Spleen (tissue), 11 donors: Measurements from ENCODE around the gene FSCN2. TPM values are rescaled to one million over a fixed set of nuclear protein-coding genes. Genes with fewer than 3 reads are reported as not detected.

Experiments
- DNase-seq: peaks from one replicate; pipeline ENCODE4 v3.0.0-alpha.2; 2020
- H3K27ac ChIP-seq, 8 donors: fragments of 200-600 bp; sonication (generic) in 7 of 8; 1 replicate in 4 of 8; 2 replicates in 4 of 8; pipeline versions ENCODE4 v1.5.0 to v1.8.0; 2016 to 2021; ENCODE audit warnings: inconsistent platforms in 4 of 8, mild to moderate bottlenecking in 4 of 8, moderate library complexity in 1 of 8
- H3K27me3 ChIP-seq, 7 donors: fragments of 200-600 bp; sonication (generic) in 6 of 7; replicated peaks in 1 of 7; 1 replicate in 4 of 7; 2 replicates in 3 of 7; pipeline versions ENCODE4 v1.5.0 to v1.8.0; 2016 to 2021; ENCODE audit warnings: inconsistent platforms in 3 of 7, mild to moderate bottlenecking in 1 of 7
- H3K36me3 ChIP-seq, 6 donors: fragments of 200-600 bp; sonication (generic) in 5 of 6; 1 replicate in 4 of 6; 2 replicates in 2 of 6; pipeline versions ENCODE4 v1.5.0 to v1.8.0; 2016 to 2021; ENCODE audit warnings: inconsistent platforms in 2 of 6
- H3K4me1 ChIP-seq, 6 donors: fragments of 200-600 bp; sonication (generic) in 5 of 6; 1 replicate in 3 of 6; 2 replicates in 3 of 6; pipeline versions ENCODE4 v1.5.0 to v1.8.0; 2016 to 2021; ENCODE audit warnings: inconsistent platforms in 3 of 6
- H3K4me3 ChIP-seq, 8 donors: fragments of 200-600 bp; sonication (generic) in 7 of 8; 1 replicate in 4 of 8; 2 replicates in 4 of 8; pipeline versions ENCODE4 v1.5.0 to v1.8.0; 2016 to 2021; ENCODE audit warnings: inconsistent platforms in 4 of 8, mild to moderate bottlenecking in 4 of 8, moderate library complexity in 2 of 8
- H3K9me3 ChIP-seq, 8 donors: fragments of 200-600 bp; sonication (generic) in 7 of 8; 1 replicate in 4 of 8; 2 replicates in 4 of 8; pipeline versions ENCODE4 v1.5.0 to v1.8.0; 2016 to 2021; ENCODE audit warnings: inconsistent platforms in 4 of 8
- POLR2A ChIP-seq, 3 donors: fragments of 450-650 bp; IDR thresholded peaks; one replicate each; pipeline ENCODE4 v1.5.1; 2017; ENCODE audit warnings: antibody characterized with exemption in 3 of 3, mild to moderate bottlenecking in 1 of 3
- POLR2AphosphoS5 ChIP-seq, 3 donors: sonication (generic); formaldehyde crosslinking; IDR thresholded peaks; one replicate each; pipeline ENCODE4 v1.5.1; 2017; ENCODE audit warnings: antibody characterized with exemption in 3 of 3
- WGBS, 5 donors: extraction: QIAGEN DNeasy Blood & Tissue Kit in 3 of 5; methylation state at CpG; one replicate each; pipeline versions ENCODE4 v1.1.5 to v1.1.7; 2013 to 2018; 5-methylcytosine and 5-hydroxymethylcytosine counted together
- intact Hi-C: fragments of 100-400 bp; cut with DNase I; formaldehyde crosslinking; loops from one replicate; pipeline ENCODE4 v1.15.0; 2023; ENCODE audit warnings: low total_unique reads
- polyA plus RNA-seq, 3 donors: library from polyadenylated mRNA; stranded (reverse); fragments of 200-250 nt; gene quantifications; one replicate each; pipeline ENCODE4 v1.2.1, GENCODE V29; 2013
- total RNA-seq, 7 donors: library from RNA; depleted of rRNA in 3 of 7; stranded (reverse); fragments of >200 nt in 3 of 7; fragmentation: NEBNext Ultra II Directional in 4 of 7; extraction: Animal tissue kit (Norgen Biotek cat#: 25700) in 4 of 7; gene quantifications; one replicate each; pipeline versions ENCODE4 v1.1.0 to v1.2.1, GENCODE V29; 2016 to 2021
- TF ChIP-seq, protein P1 (sequence below), 11 experiments: fragments of 200-600 bp in 7 of 11; fragments of 450-650 bp in 4 of 11; sonication (generic) in 4 of 11; IDR thresholded peaks in 8 of 11; conservative IDR thresholded peaks in 3 of 11; 1 replicate in 7 of 11; 2 replicates in 4 of 11; pipeline versions ENCODE4 v1.4.0 to v1.8.0; 2016 to 2021; ENCODE audit warnings: antibody characterized with exemption in 11 of 11, inconsistent platforms in 4 of 11, mild to moderate bottlenecking in 1 of 11
- donor health status: healthy with polysubstance abuse.
- donor health status: DM: no; HTN: no; CAD: no; lungs with moderate emphysema.
- donor health status: DM: no; HTN: no; CAD: no.
- donor health status: Bipolar disorder and iron deficiency.
- donor health status: healthy.
- donor health status: DM: no; HTN: no; CAD: no.
- donor health status: DM: yes; HTN: yes; CAD: no.

The FSCN2 gene
- total and polyA plus RNA-seq, 10 donors = 0.41 to 4.0 (median 2.4) TPM

DNA sequence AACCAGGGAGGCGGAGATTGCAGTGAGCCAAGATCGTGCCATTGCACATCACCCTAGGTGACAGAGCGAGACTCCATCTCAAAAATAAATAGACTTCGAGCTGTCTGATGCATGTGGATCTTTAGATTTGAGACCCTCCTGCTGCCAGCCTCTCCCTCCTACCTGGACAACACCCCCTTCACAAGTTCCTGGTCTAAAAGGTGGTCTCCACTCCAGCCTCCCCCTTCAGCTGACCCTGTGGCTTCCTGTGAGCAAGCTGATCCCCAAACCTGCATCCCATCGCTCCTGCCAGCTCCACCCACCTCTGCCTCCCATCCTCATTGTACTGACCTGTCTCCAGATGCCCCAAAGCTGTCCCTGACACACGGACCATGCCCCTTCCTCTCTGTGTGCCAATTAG is 51.1 kb downstream of the FSCN2 start:
- Histone ChIP-seq H3K4me3 (no peak overlapping the region), H3K27me3 (no peaks in the 10 kb centered on the region), H3K4me1 (peaks cover 0 to 46% (median 14%) of the 10 kb centered on the region in 6 donors), H3K36me3 (peaks cover 3 to 100% (median 59%) of the 10 kb centered on the region in 6 donors), H3K9me3 (no peaks in the 10 kb centered on the region), H3K27ac (no peak overlapping the region)
- WGBS, 5 donors = 81 to 100% (median 90%) methylated on average over 6 of the region's 6 CpGs
- intact Hi-C loops = no loop called here
- no peak for DNase-seq
- no peak for TF ChIP-seq POLR2A (IDR thresholded peaks at IDR 0.05)
- TF ChIP-seq, protein P1, sequence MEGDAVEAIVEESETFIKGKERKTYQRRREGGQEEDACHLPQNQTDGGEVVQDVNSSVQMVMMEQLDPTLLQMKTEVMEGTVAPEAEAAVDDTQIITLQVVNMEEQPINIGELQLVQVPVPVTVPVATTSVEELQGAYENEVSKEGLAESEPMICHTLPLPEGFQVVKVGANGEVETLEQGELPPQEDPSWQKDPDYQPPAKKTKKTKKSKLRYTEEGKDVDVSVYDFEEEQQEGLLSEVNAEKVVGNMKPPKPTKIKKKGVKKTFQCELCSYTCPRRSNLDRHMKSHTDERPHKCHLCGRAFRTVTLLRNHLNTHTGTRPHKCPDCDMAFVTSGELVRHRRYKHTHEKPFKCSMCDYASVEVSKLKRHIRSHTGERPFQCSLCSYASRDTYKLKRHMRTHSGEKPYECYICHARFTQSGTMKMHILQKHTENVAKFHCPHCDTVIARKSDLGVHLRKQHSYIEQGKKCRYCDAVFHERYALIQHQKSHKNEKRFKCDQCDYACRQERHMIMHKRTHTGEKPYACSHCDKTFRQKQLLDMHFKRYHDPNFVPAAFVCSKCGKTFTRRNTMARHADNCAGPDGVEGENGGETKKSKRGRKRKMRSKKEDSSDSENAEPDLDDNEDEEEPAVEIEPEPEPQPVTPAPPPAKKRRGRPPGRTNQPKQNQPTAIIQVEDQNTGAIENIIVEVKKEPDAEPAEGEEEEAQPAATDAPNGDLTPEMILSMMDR (IDR thresholded peaks at IDR 0.05 in 8 of 11, conservative IDR thresholded peaks at IDR 0.05 in 3 of 11) = no peak

DNA sequence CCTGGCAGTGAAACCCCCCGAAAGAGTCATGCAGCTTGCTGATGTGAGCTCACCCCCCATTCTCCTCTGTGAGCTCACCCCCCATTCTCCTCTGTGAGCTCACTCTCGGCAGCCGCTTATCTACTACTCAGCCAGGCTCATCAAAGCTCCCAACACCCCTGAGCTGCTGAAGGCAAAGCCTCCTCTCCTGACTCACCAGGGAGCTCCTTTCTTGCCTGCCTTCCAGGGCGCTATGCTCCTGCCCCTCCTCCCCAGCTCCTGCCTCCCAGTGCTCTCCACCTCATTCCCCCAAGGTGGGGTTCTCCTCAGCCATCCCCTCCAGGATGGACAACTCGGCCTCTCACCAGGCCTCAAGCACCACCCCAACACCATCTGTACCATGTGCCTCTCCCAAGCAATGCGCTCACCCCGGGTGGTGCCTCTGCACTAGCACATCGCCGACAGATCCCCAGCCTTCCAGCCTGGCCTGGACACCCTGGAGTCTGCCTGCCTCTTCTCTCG is 51.7 kb downstream of the FSCN2 start:
- no peak overlapping the region for H3K27ac ChIP-seq
- H3K9me3 ChIP-seq = no peaks in the 10 kb centered on the region
- no peak overlapping the region for H3K4me3 ChIP-seq
- TF ChIP-seq, protein P1 (IDR thresholded peaks at IDR 0.05 in 8 of 11, conservative IDR thresholded peaks at IDR 0.05 in 3 of 11) = no peak
- TF ChIP-seq POLR2AphosphoS5 (IDR thresholded peaks at IDR 0.05) = peak in 1 of 3 donors; percentile 31
- intact Hi-C loops = no loop called here
- no peaks in the 10 kb centered on the region for H3K27me3 ChIP-seq
- H3K36me3 ChIP-seq = peaks cover 3 to 100% (median 56%) of the 10 kb centered on the region in 6 donors
- DNase-seq = no peak
- H3K4me1 ChIP-seq = peaks cover 0 to 46% (median 14%) of the 10 kb centered on the region in 6 donors
- 94 to 98% (median 95%) methylated on average over 10 of the region's 10 CpGs for WGBS, 5 donors

DNA sequence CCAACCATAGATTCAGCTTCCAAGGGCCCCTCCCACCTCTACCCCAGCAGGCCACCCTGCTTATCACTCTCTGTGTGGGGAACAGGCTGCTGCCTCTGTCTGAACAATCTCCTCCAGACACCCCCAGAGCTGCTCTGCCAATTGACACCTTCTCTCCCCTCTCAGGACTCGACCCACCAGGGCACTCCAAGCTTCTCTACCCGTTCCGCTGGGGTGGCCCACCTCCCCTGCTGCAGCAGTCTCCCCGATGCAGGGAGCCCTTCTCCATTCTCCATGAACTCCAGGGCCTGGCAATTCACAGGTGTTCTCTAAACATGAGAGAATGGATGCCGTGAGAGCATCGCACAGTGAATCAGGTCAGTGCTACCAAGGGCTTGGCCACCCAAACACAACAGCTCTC is 52.3 kb downstream of the FSCN2 start:
- Histone ChIP-seq H3K4me1 (peaks cover 0 to 44% (median 14%) of the 10 kb centered on the region in 6 donors), H3K27ac (no peak overlapping the region), H3K4me3 (no peak overlapping the region), H3K9me3 (no peaks in the 10 kb centered on the region), H3K36me3 (peaks cover 3 to 100% (median 58%) of the 10 kb centered on the region in 6 donors), H3K27me3 (no peaks in the 10 kb centered on the region)
- TF ChIP-seq, protein P1 (IDR thresholded peaks at IDR 0.05 in 8 of 11, conservative IDR thresholded peaks at IDR 0.05 in 3 of 11) = no peak
- TF ChIP-seq POLR2AphosphoS5 (IDR thresholded peaks at IDR 0.05) (no peak), POLR2A (IDR thresholded peaks at IDR 0.05) (no peak)
- DNase-seq = no peak
- WGBS, 5 donors = 92 to 100% (median 96%) methylated on average over 6 of the region's 6 CpGs
- intact Hi-C loops = no loop called here

GRCh38 chr17:81581758-81582157 is 53.6 kb downstream of the FSCN2 start:
- intact Hi-C loops = no loop called here
- no peaks in the 10 kb centered on the region for H3K9me3 ChIP-seq
- H3K4me1 ChIP-seq = peaks cover 0 to 32% (median 10%) of the 10 kb centered on the region in 6 donors
- no peaks in the 10 kb centered on the region for H3K27me3 ChIP-seq
- 92 to 97% (median 93%) methylated on average over 8 of the region's 8 CpGs for WGBS, 5 donors
- DNase-seq = no peak
- no peak overlapping the region for H3K4me3 ChIP-seq
- TF ChIP-seq POLR2AphosphoS5 (IDR thresholded peaks at IDR 0.05) (no peak), POLR2A (IDR thresholded peaks at IDR 0.05) (no peak)
- TF ChIP-seq, protein P1 (IDR thresholded peaks at IDR 0.05 in 8 of 11, conservative IDR thresholded peaks at IDR 0.05 in 3 of 11) = no peak
- no peak overlapping the region for H3K27ac ChIP-seq
- H3K36me3 ChIP-seq = peaks cover 3 to 100% (median 62%) of the 10 kb centered on the region in 6 donors
